GM20431 (cell line): ENCODE data around the gene RS1.

Experiments
- in situ Hi-C: fragments of 300-500 bp; cut with MseI, MboI; formaldehyde crosslinking; loops from one replicate; pipeline ENCODE4 v1.15.0; 2020; ENCODE audit warnings: low sequenced_read_pairs; ENCODE audit not compliant: unreplicated experiment

The RS1 gene

DNA sequence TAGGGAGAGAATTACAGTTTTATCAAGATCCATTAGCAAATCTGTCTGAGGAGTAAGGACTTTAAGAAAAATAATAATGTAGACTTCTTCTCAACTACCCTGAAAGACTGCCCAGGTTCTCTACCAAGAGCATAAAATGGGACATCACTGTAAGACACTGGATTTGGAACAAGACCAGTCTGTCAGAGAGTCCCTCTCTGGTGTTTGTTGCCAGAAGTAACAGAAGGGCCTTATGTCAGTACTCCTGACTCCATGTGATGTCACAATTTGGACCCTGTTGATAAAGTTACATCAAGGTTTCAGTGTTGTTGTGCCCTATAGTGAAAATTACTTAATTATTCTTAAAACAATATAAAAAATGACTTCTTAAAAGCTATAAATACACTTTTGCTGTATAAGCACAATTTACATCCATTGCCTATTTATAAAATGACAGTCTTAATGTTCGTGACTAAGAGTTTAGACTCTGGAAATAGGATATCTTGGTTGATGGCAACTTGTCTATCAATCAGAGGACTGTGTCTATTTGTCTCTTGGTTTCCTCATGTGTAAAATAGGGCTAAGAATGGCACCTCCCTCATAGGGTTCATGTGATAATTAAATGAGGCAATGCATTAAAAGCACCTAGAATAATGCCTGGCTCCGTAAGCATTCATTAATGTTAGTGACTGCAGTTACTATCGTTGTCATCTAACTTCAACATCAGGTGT is 57.8 kb downstream of the RS1 start:
- in situ Hi-C loops, result no loop called here

DNA sequence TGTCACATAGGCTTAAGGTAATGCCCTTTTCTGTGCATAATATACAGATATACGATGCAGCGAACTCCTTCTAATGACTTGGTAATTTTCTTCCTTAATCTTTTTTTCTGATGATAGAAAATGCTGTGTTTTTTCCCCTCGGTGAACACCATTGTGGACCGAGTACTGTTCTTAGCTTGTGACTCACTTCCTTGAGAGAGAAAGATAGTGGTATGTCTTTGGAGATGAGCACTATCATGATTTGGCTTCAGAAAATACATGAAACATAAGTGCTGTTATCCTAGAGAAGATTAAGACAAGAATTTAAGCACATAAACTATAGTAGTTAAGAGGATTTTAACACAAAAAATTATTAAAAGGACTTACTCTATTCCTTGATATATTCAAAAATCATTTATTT is 63.9 kb downstream of the RS1 start:
- in situ Hi-C loops, result no loop called here

DNA sequence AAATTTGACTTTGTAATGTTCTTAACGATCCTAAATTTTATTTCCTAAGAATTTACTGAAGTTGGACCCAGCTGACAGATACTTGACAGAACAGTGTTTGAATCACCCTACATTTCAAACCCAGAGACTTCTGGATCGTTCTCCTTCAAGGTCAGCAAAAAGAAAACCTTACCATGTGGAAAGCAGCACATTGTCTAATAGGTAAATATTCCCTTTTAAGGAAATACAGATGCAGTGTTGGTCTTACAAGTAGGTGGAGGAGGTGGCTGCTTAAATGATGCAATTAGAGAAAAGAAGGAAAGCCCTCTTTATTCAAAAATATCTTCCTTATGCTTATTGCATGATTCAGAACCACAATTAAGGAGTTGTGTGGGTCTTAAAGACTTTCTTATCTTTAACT is 73.5 kb downstream of the RS1 start:
- in situ Hi-C loops, result no loop called here

DNA sequence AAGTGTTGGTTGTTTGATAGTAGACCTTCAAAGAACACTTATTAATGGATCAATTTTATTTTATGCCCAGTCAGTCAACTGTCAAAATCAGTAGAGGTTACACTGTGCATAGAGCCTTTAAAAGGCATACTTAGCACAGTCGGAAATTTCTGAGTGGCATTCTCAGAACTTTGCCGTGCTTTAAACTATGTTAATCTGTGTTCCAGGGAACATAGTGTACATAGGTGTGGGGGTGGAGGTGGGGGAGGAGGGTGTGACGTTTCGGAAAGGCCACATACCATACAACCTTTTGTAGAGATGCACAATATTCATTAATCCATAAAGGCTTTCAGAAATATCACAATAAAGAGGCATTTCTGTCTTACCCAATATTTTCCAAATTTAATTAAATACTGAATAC is 75.8 kb downstream of the RS1 start:
- in situ Hi-C loops, result no loop called here

DNA sequence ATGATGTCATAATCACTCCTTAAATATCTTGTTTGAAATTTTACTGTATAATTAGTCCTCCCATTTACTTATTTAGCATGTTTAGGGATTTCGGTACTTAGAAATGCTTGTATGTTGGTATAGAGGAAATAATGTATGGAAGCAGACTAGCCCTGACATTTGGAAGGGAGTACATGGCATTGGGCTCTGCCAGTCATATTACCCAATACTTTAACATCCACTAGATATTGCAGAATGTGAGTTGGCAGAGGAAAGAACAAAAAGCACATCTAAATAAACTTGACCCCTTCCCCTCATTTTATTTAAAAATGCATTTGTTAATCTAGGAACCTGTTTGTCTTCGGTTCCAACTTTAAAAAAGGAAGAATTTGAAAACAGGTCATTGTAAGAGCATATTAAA is 77.8 kb downstream of the RS1 start:
- in situ Hi-C loops, result no loop called here

DNA sequence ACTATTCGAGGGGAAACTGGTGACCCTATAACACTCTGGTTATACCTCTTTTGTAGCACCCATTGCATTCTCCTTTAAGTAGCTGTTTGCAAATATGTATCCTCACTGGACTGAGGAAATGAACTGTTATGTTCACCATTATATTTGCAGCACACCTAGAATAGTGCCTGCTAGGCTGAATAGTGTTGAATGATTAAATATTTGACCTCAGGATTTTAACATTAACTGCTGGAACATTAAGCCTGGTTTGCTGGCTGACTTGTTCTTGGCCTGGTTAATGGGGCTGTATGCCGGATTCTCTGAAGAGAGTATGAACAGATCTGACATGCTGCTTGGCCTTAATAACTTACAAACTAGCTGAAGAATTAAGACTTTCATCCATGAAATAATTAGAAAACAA is 80.1 kb downstream of the RS1 start:
- in situ Hi-C loops, result no loop called here
